ES-I3 (cell line): Measurements from ENCODE around the gene CCDC90B.
"Not testable (repeated sequence)": the region's sequence is repeated elsewhere in the genome, so short reads cannot be mapped to it uniquely, and the experiment has no call there.

Experiments
- H3K36me3 ChIP-seq: 2 replicates; pipeline ENCODE4 v1.6.1; 2013; ENCODE audit warnings: mild to moderate bottlenecking, low read length, control low read depth, moderate library complexity; ENCODE audit not compliant: insufficient read depth
- H3K4me1 ChIP-seq: 2 replicates; pipeline ENCODE4 v1.6.1; 2013; ENCODE audit warnings: mild to moderate bottlenecking, control low read depth, low read length; ENCODE audit not compliant: insufficient read depth
- H3K9ac ChIP-seq: 2 replicates; pipeline ENCODE4 v1.6.1; 2013; ENCODE audit warnings: low read depth, mild to moderate bottlenecking, low read length, moderate library complexity
- H3K9me3 ChIP-seq: 2 replicates; pipeline ENCODE4 v1.6.1; 2013; ENCODE audit warnings: mild to moderate bottlenecking, low read length, moderate library complexity; ENCODE audit not compliant: control insufficient read depth, insufficient read depth

The CCDC90B gene

DNA sequence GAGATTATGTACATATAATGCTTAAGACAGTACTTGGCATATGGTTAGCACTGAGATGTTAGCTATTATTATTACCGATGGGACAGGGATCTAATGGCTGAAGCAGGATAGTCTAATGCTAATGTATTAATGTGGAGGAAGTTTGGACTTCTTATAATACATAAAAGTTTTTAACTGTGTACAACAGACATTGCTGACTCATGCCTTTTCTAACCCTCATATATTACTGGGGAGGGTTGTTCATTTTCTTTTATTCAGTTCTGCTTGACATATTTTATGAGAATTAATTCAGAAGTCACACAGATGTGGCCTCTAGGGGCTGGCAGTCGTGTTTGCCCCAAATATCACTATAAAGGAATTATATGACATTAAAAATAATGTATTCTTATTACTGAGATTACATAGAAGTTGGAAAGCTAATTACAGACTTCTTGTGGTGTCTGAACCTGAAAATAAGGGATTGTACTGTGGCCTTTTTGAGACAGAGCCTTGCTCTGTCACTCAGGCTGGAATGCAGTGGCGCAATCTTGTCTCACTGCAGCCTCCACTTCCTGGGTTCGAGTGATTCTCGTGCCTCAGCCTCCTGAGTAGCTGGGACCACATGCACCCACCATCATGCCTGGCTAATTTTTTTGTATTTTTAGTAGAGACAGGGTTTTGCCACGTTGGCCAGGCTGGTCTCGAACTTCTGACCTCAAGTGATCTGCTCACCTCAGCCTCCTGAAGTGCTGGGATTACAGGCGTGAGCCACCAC is 10.1 kb downstream of the CCDC90B start:
- Histone ChIP-seq H3K9me3 (no peaks in the 10 kb centered on the region), H3K9ac (no peak overlapping the region), H3K4me1 (no peaks in the 10 kb centered on the region), H3K36me3 (peaks cover 10% of the 10 kb centered on the region; the same call in 1 of the 2 replicates)

DNA sequence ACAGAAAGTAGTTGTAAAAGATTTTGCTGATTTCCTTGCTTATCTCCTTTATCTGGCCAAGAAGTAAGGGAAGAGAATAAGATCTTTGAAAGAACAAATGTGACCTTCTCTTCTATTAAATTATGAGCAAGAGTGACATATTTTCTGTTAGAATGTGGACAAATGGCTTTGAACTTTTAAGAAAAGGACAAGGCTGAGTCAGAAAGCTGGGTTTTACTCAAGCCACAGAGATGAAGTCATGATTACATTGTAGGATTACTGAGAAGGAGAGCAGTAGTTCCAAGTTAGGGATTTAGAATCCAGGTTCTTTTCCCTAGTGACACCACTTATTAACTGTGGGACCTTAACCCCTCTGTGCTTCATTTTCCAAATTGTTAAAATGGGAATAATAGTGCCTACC is 13.5 kb downstream of the CCDC90B start:
- Histone ChIP-seq H3K4me1 (no peaks in the 10 kb centered on the region), H3K36me3 (peaks cover 10% of the 10 kb centered on the region; the same call in 1 of the 2 replicates), H3K9me3 (no peaks in the 10 kb centered on the region), H3K9ac (no peak overlapping the region)

DNA sequence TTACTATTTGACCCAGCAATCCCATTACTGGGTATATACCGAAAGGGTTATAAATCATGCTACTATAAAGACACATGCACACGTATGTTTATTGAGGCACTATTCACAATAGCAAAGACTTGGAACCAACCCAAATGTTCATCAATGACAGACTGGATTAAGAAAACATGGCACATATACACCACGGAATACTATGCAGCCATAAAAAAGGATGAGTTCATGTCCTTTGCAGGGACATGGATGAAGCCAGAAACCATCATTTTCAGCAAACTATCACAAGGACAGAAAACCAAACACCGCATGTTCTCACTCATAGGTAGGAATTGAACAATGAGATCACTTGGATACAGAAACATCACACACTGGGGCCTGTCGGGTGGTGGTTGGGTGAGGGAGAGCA is 14.4 kb downstream of the CCDC90B start:
- not testable (repeated sequence) for H3K36me3 ChIP-seq, H3K4me1 ChIP-seq, H3K9me3 ChIP-seq, H3K9ac ChIP-seq

DNA sequence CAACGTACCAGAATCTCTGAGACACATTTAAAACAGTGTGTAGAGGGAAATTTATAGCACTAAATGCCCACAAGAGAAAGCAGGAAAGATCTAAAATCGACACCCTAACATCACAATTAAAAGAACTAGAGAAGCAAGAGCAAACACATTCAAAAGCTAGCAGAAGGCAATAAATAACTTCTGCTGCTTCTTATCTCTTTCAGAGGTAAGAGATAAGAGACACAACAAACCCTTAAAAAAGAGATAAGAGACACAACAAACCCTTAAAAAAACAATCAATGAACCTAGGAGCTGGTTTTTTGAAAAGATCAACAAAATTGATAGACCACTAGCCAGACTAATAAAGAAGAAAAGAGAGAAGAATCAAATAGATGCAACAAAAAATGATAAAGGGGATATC is 17.1 kb downstream of the CCDC90B start:
- not testable (repeated sequence) for H3K4me1 ChIP-seq, H3K9me3 ChIP-seq, H3K9ac ChIP-seq, H3K36me3 ChIP-seq

DNA sequence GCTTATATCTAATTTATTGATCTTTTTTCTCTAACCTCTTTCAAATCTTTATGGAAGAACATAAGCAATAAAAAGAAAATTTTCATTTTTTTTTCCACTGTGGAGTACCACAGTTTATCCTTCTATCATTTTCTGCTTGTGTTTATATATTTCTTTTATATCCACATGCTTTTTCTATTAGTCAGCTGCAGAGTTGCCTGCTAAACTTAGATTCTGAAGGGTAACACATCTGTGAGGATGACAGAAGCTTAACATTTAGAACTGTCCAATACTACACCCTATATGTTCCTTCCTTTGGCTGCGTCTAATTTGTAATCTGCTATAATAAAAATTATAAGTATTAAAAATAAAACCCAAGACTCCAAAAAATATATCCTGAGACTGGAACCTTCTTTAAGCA is 20.8 kb downstream of the CCDC90B start:
- H3K36me3 ChIP-seq = peaks cover 3% of the 10 kb centered on the region; the same call in 1 of the 2 replicates
- H3K4me1 ChIP-seq = no peaks in the 10 kb centered on the region
- no peaks in the 10 kb centered on the region for H3K9me3 ChIP-seq
- no peak overlapping the region for H3K9ac ChIP-seq

DNA sequence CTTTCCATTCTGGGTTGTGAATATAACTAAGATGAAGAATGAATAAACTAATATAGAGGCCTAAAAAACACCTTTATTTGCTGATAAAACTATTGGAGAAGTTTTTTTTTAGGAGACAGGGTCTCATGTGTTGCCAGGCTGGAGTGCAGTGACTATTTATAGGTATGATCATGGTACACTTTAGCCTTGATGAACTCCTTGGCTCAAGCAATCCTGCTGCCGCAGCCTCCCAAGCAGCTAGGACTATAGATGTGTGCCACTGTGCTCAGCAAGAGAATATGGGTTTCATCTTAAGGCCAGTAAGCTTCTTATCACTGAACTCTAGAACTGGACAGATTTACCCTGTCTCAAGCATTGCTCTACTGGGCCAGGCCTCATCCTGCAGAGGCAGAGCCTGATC is 26.6 kb downstream of the CCDC90B start:
- Histone ChIP-seq H3K9me3 (no peaks in the 10 kb centered on the region), H3K9ac (no peak overlapping the region), H3K36me3 (no peaks in the 10 kb centered on the region), H3K4me1 (no peaks in the 10 kb centered on the region)

DNA sequence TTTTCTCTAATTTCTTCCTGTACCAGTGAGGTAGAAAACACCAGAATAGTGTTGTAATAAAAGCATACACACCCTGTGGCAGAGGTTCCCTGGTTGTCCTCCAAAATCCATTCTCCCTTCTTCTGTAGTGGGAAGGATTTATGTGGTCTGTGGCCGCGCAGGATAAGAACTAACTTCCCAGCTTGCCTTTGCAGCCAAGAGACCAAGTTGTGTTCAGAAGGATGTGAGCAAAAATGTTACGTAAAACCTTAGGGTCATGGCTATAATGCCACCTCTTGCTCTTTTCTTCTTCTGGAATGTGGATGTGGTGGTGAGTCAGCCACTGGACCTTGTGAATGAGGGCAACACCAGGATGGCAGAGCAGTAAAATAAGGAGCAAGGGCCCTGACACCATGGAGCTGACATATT is 28.4 kb downstream of the CCDC90B start:
- Histone ChIP-seq H3K9ac (no peak overlapping the region), H3K36me3 (no peaks in the 10 kb centered on the region), H3K4me1 (no peaks in the 10 kb centered on the region), H3K9me3 (no peaks in the 10 kb centered on the region)

DNA sequence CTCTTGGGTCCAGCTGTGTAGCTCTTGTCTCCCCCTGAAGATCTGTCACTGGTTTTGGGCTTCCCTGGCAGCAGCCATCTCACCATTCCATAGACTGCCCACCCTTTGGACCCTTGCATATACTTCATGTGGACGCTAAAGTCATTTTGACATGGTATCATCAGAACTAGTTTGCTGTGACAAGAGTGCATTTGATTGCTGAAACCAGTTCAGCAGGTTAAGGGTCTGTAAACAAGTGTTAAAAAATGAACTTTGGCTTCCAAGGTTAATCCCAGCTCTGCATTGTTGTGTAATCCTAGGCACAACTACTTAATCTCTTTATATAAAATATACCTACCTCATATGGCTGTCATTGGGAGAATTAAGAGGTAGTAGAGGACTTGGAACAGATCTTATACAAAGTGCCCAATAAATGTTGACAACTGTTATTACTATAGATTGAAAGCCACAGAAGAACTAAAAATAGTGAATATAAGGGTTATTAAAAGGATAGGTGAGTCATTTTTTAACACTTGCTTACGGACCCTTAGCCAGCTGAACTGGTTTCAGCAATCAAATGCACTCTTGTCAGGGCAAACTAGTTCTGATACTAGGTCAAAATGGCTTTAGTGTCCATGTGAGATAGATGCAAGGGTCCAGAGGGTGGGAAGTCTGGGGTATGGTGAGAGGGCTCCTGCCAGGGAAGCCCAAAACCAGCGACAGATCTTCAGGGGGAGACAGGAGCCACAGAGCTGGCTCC is 29.4 kb downstream of the CCDC90B start:
- H3K4me1 ChIP-seq = no peaks in the 10 kb centered on the region
- no peaks in the 10 kb centered on the region for H3K36me3 ChIP-seq
- no peak overlapping the region for H3K9ac ChIP-seq
- no peaks in the 10 kb centered on the region for H3K9me3 ChIP-seq

DNA sequence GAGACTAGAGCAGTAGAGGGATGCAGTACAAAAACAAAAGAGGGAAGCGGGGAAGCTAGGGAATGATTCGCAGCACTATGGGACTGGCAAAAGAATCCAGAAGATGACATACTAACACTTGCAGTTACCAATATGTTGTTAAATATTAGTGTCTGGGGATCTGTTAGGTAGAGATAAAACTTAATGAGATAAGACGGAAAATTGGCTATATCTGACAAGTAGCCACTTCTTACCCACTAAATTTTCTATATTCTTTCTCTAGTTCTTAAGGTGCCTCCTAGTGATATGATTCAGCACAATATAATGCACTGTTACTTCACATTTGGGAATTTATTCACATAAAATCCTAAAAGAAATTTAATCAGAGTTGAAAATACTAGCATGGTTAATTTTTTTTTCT is 30.8 kb downstream of the CCDC90B start:
- H3K9me3 ChIP-seq = no peaks in the 10 kb centered on the region

DNA sequence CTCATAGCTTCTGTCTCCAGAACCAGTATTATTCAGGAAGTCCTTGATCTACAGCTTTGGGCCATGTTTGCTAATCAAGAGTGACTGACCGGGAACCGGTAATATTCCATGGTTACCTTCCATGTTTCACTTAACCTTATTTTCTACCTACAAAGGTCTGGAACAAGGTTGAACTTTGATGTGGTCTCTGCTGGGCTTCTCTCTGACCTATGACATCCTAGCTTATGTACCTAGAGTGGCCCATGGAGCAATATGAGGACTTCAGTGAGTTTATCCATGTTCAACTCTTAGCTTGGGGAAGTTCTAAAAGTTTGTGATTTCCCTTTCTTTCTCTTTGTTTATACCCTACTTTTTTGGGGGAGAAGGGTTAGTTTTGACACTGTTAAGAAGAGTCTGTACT is 33.2 kb downstream of the CCDC90B start:
- no peaks in the 10 kb centered on the region for H3K36me3 ChIP-seq
- no peaks in the 10 kb centered on the region for H3K9me3 ChIP-seq
- H3K4me1 ChIP-seq = no peaks in the 10 kb centered on the region
- H3K9ac ChIP-seq = no peak overlapping the region

More for the DNA sequence above, 30.8 kb downstream of the CCDC90B start:
- H3K36me3 ChIP-seq = no peaks in the 10 kb centered on the region
- H3K9ac ChIP-seq = no peak overlapping the region
- H3K4me1 ChIP-seq = no peaks in the 10 kb centered on the region

DNA sequence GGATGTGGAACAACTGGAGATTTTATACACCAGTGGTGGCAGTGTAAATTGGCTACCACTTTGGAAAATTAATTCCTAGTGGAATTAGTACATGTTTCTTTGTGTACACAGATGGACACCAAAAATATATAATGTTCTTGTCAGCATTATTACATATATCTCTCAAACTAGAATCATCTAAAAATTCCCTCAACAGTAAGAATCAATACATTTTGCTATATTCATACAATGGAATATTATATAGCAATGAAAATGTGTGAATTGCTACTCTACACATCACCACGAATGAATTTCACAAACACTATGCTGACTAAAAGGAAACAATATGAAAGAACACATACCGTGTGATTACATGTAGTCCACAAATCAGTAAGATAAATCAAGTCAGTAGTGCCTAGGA is 33.9 kb downstream of the CCDC90B start:
- Histone ChIP-seq H3K9ac (no peak overlapping the region), H3K4me1 (no peaks in the 10 kb centered on the region), H3K36me3 (no peaks in the 10 kb centered on the region), H3K9me3 (no peaks in the 10 kb centered on the region)

DNA sequence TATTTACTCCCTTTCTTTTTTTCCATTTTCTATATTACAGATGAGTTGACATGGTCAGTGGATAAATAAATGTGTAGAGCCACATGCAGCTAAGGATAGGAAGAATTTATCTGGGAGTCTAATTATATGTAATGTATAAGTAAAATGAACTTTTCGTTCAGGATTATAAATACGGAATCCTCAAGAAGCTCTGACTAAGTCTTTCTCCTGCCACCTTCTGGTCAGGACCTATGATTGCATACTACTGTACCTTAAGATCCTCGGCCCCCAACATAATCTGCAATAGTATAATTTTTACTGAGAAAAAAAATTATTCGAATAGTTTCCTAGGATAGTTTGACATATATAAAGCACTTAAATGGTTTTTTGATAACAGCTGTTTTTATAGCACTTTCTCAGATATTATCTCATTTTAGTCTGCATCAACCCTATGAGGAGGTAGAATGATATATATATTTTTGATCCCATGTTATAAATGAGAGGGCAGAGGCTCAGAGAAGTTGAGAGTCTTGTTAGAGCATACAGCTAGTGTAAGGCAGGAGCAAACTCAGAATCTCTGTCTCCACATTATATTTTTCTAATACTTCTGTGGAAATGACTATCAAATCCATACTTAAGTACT is 36.1 kb downstream of the CCDC90B start:
- Histone ChIP-seq H3K4me1 (no peaks in the 10 kb centered on the region), H3K9me3 (no peaks in the 10 kb centered on the region), H3K36me3 (no peaks in the 10 kb centered on the region), H3K9ac (no peak overlapping the region)

DNA sequence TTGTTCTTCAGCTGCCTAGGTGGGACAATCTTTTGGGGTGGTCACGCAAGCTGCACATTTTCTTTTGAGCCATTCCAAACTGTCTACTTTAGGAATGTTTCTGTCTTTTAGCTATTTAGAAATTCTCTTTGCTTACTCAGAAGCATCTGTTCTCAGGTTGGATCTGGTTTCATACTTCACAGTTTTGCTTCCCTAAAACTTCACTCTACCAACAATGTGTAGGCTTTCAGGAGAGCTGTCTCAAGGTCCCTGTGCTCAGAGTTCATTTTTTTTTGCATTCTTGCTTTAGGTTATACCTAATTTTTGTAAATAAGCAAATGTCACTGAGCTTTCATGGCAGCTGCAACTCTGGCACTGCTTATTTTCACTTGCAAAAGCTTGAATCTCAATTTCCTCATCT is 36.7 kb downstream of the CCDC90B start:
- no peaks in the 10 kb centered on the region for H3K4me1 ChIP-seq
- no peak overlapping the region for H3K9ac ChIP-seq
- no peaks in the 10 kb centered on the region for H3K36me3 ChIP-seq
- H3K9me3 ChIP-seq = no peaks in the 10 kb centered on the region

DNA sequence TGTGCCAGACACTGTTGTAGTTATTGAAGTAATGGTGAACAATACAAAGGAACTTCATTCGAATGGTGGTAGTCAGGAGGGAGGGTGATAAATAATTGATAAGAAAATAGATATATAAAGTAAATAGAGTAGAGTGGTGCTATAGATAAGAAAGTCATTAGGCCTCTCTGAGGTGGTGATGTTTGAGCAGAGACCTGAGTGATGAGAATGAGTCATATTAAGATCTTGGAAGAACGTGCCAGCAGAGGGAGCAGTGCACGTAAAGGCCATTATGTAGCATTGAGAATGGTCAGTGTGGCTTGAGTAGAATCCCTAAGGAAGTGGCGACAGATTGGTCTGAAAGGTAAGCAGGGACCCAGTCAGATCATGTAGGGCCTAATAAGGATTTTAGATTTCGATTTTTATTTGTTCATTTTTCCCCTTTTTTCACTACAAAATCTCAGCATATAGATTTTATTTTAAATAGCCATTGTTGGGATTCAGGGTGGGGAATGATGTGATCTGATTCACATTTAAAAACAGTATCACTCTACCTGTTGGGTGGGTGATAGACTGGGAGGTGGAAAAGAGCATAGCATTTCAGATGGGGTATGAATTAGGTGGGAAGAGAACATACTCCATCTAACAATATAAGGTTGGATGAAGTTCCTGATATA is 44.7 kb downstream of the CCDC90B start:
- no peak overlapping the region for H3K9ac ChIP-seq
- no peaks in the 10 kb centered on the region for H3K36me3 ChIP-seq
- no peaks in the 10 kb centered on the region for H3K4me1 ChIP-seq
- no peaks in the 10 kb centered on the region for H3K9me3 ChIP-seq
